Calu3 (cell line): ENCODE data around the gene SIAH2. TPM values are rescaled to one million over a fixed set of nuclear protein-coding genes. Genes with fewer than 3 reads are reported as not detected.

Source experiments
- BruUV-seq: library from RNA; stranded (reverse); fragments of 400-500 nt; replicated peaks from 2 replicates; lab custom pipeline; 2021; lab: Mats Ljungman, UMichigan
- CTCF ChIA-PET: fragments of 300-600 bp; sonication (Branson Sonifier 250); formaldehyde crosslinking; loops from one replicate; lab custom pipeline; 2022; ENCODE audit warnings: antibody characterized with exemption; lab: Charles Lee
- DNase-seq: peaks from one replicate; pipeline ENCODE4 v3.0.0; 2022
- H3K27ac Mint-ChIP-seq: one replicate; pipeline ENCODE4 v1.8.0; 2022; ENCODE audit warnings: mixed read lengths; ENCODE audit not compliant: unreplicated experiment
- H3K27me3 Mint-ChIP-seq: one replicate; pipeline ENCODE4 v1.8.0; 2022; ENCODE audit warnings: mixed read lengths; ENCODE audit not compliant: unreplicated experiment
- H3K36me3 Mint-ChIP-seq: one replicate; pipeline ENCODE4 v1.8.0; 2022; ENCODE audit warnings: mild to moderate bottlenecking, moderate library complexity, mixed read lengths; ENCODE audit not compliant: insufficient read depth, unreplicated experiment
- H3K4me1 Mint-ChIP-seq: one replicate; pipeline ENCODE4 v1.8.0; 2022; ENCODE audit warnings: mild to moderate bottlenecking, low read depth, mixed read lengths; ENCODE audit not compliant: unreplicated experiment
- H3K4me3 Mint-ChIP-seq: one replicate; pipeline ENCODE4 v1.8.0; 2022; ENCODE audit warnings: mild to moderate bottlenecking, low read depth, moderate library complexity, mixed read lengths; ENCODE audit not compliant: unreplicated experiment
- H3K9me3 Mint-ChIP-seq: one replicate; pipeline ENCODE4 v1.8.0; 2022; ENCODE audit warnings: low read depth, mixed read lengths; ENCODE audit not compliant: unreplicated experiment
- intact Hi-C: fragments of 100-400 bp; cut with micrococcal nuclease; formaldehyde crosslinking; loops from one replicate; pipeline ENCODE4 v1.10.0; 2022; ENCODE audit not compliant: unreplicated experiment
- total RNA-seq: library from RNA; stranded (reverse); gene quantifications from 2 replicates; pipeline ENCODE4 v1.2.3, GENCODE V29; 2022
- TF ChIP-seq, protein P1 (sequence below): fragments of 200-600 bp; IDR thresholded peaks from one replicate; pipeline ENCODE4 v1.8.0; 2022; ENCODE audit warnings: antibody characterized with exemption; ENCODE audit not compliant: unreplicated experiment

SIAH2 gene
- total RNA-seq, 1 experiment from 2014 or later = 33.6 TPM

DNA sequence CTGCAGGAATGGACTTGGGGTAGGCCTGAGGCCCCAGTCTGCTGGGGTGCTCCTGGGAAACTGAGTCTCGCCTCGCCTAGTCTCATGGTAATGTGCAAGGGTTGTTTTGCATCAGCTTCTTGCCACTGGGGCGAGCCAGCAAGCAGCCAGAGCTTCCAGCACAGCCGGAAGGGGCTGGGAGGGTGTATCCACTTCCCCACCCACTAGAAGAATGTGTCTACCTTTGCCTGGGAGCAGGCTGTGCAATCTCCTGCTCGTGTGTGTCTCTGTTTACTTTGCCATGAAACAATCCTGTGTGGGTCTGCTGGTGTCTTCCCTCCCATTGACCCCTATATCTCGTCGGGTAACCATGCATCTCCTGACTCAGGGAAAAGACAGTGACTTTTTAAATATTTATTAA, 37.4 kb downstream of the SIAH2 start:
- DNase-seq = peak; percentile 59
- TF ChIP-seq, protein P1, sequence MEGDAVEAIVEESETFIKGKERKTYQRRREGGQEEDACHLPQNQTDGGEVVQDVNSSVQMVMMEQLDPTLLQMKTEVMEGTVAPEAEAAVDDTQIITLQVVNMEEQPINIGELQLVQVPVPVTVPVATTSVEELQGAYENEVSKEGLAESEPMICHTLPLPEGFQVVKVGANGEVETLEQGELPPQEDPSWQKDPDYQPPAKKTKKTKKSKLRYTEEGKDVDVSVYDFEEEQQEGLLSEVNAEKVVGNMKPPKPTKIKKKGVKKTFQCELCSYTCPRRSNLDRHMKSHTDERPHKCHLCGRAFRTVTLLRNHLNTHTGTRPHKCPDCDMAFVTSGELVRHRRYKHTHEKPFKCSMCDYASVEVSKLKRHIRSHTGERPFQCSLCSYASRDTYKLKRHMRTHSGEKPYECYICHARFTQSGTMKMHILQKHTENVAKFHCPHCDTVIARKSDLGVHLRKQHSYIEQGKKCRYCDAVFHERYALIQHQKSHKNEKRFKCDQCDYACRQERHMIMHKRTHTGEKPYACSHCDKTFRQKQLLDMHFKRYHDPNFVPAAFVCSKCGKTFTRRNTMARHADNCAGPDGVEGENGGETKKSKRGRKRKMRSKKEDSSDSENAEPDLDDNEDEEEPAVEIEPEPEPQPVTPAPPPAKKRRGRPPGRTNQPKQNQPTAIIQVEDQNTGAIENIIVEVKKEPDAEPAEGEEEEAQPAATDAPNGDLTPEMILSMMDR = no peak
- no peaks in the 10 kb centered on the region for H3K9me3 Mint-ChIP-seq
- no peaks in the 10 kb centered on the region for H3K27me3 Mint-ChIP-seq
- H3K27ac Mint-ChIP-seq = no peak overlapping the region
- H3K4me1 Mint-ChIP-seq = peaks cover 18% of the 10 kb centered on the region
- BruUV-seq = no TSS peak
- intact Hi-C loops = no loop called here
- no peaks in the 10 kb centered on the region for H3K36me3 Mint-ChIP-seq
- H3K4me3 Mint-ChIP-seq = no peak overlapping the region
- CTCF ChIA-PET = interaction anchor here (0.6 to 2.0 kb wide), 5 partner anchors 13 to 158 kb away, joined by 3 to 7 read pairs (median 5); no protein-coding TSS in a partner anchor

DNA sequence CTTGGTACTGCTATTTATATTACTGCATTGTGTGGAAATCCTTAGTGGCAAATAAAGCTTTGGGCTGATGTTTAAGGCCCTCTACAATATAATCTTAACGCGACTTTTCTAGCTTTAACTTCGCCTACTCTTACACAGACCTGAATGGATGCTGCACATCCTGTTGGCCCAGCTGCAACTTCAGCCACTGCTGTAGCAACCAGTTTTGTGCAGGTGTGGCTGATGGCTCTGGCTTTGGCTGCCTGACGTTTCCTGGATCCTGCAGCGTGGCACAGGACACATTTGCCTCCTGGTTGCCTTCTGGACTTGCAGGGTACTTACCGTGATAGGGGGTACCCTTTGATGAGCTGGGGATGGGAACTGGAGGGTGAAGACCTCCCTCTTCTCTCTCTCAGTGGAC, 39.0 kb downstream of the SIAH2 start:
- intact Hi-C loops = no loop called here
- no peaks in the 10 kb centered on the region for H3K27me3 Mint-ChIP-seq
- H3K4me3 Mint-ChIP-seq = no peak overlapping the region
- TF ChIP-seq, protein P1 = no peak
- H3K9me3 Mint-ChIP-seq = no peaks in the 10 kb centered on the region
- no peaks in the 10 kb centered on the region for H3K36me3 Mint-ChIP-seq
- peaks cover 18% of the 10 kb centered on the region for H3K4me1 Mint-ChIP-seq
- BruUV-seq = no TSS peak
- CTCF ChIA-PET = interaction anchor here (1.0 to 2.0 kb wide), 2 partner anchors 38 to 40 kb away, joined by 4 to 7 read pairs; no protein-coding TSS in a partner anchor
- no peak for DNase-seq
- no peak overlapping the region for H3K27ac Mint-ChIP-seq

DNA sequence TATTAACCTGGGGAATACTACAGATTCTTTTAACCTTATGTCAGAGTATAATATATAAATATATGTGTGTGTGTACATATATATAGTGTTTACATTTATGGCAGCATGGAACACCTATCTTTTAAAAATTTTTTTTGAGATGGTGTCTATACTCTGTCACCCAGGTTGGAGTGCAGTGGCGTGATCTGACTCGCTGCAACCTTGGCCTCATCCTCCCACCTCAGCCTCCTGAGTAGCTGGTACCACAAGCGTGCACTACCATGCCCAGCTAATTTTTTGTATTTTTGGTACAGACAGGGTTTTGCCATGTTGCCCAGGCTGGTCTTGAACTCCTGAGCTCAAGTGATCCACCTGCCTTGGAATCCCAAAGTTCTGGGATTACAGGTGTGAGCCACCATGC, 40.7 kb downstream of the SIAH2 start:
- Mint-ChIP-seq H3K36me3 (no peaks in the 10 kb centered on the region), H3K4me1 (peaks cover 18% of the 10 kb centered on the region), H3K4me3 (no peak overlapping the region), H3K27me3 (no peaks in the 10 kb centered on the region), H3K9me3 (no peaks in the 10 kb centered on the region), H3K27ac (no peak overlapping the region)
- BruUV-seq = no TSS peak
- DNase-seq = no peak
- CTCF ChIA-PET = interaction anchor here (1.5 to 2.0 kb wide), 2 partner anchors 18 to 143 kb away, joined by 6 to 11 read pairs; partner anchors contain the start of gene ERICH6
- intact Hi-C loops = no loop called here
- TF ChIP-seq, protein P1 = no peak

DNA sequence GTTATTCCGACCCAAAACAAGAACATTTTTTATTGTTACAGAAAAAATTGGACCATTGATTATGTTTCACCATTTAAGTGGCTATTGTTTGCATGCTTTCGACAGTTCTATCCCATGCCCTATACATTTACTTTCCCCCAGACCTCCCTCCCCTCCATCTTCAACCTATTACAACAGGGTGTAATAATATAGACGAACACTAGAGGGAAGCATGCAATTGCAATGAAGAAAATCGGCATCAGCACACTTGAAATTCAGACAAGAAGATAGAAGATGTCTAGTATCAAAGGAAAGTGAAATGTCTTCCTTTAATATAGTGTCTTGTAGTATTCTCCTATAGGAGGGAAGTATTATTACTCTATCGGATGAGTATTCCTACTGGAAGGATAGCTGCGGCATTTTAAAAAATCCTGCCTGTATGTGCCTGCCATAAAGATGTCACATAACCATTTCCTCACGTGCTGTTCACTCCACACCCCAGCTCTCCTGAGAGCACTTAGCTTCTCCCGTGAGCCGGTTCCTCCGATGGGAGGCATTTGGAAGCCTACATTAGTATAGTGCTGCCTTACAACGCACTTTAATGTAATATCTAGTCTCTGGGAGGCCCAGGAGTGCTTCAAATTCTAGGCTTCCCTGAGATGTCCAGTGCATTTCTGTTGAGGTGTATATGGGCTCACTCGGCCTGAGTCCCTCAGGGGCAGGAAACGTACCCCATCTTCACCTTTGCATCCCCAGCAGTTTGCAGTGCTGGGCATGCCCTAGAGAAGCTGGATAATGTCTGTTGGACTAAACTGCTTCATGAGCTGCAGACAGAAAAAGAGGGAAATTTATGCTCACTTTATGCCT, 41.5 kb downstream of the SIAH2 start:
- intact Hi-C loops = loop anchor here (1.0 to 2.0 kb wide), 6 partner anchors 41 to 425 kb away; partner anchors contain the start of gene SIAH2
- no peak overlapping the region for H3K27ac Mint-ChIP-seq
- no peak for DNase-seq
- H3K9me3 Mint-ChIP-seq = no peaks in the 10 kb centered on the region
- H3K27me3 Mint-ChIP-seq = no peaks in the 10 kb centered on the region
- H3K4me3 Mint-ChIP-seq = no peak overlapping the region
- no peaks in the 10 kb centered on the region for H3K36me3 Mint-ChIP-seq
- CTCF ChIA-PET = interaction anchor here (0.6 to 2.0 kb wide), 3 partner anchors 18 to 143 kb away, joined by 5 to 11 read pairs (median 6); partner anchors contain the start of gene ERICH6
- BruUV-seq = no TSS peak
- TF ChIP-seq, protein P1 = peak; percentile 85
- H3K4me1 Mint-ChIP-seq = peaks cover 18% of the 10 kb centered on the region
